Measurements from ENCODE around the gene ILKAP.

- TF ChIP-seq, protein P1, sequence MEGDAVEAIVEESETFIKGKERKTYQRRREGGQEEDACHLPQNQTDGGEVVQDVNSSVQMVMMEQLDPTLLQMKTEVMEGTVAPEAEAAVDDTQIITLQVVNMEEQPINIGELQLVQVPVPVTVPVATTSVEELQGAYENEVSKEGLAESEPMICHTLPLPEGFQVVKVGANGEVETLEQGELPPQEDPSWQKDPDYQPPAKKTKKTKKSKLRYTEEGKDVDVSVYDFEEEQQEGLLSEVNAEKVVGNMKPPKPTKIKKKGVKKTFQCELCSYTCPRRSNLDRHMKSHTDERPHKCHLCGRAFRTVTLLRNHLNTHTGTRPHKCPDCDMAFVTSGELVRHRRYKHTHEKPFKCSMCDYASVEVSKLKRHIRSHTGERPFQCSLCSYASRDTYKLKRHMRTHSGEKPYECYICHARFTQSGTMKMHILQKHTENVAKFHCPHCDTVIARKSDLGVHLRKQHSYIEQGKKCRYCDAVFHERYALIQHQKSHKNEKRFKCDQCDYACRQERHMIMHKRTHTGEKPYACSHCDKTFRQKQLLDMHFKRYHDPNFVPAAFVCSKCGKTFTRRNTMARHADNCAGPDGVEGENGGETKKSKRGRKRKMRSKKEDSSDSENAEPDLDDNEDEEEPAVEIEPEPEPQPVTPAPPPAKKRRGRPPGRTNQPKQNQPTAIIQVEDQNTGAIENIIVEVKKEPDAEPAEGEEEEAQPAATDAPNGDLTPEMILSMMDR (IDR thresholded peaks at IDR 0.05; ENCODE audit: low read depth, low read length) = no peak
- TF ChIP-seq, protein P2, sequence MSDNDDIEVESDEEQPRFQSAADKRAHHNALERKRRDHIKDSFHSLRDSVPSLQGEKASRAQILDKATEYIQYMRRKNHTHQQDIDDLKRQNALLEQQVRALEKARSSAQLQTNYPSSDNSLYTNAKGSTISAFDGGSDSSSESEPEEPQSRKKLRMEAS (IDR thresholded peaks at IDR 0.05; ENCODE audit: low read depth, low read length) = no peak
- TF ChIP-seq MYC (IDR thresholded peaks at IDR 0.05; ENCODE audit: low read depth, low read length) = no peak
Observed at GRCh38 chr2:238239543-238239862, 36.0 kb upstream of the ILKAP start.

Data from NB4 (cell line).